Stimulated activated naive CD8-positive, alpha-beta T cell treated with anti-CD3 and anti-CD28 coated beads, Interleukin-15, Interleukin-2, amounts not matched to agents 100 ng/mL and 50 ng/mL, for 24 hours (primary cell): ENCODE data around the gene DYNLT3.

Experiments
- H3K27ac Mint-ChIP-seq: one replicate; pipeline ENCODE4 v1.8.0; 2021; ENCODE audit warnings: mild to moderate bottlenecking, mixed read lengths
- H3K27me3 Mint-ChIP-seq: one replicate; pipeline ENCODE4 v1.8.0; 2021; ENCODE audit warnings: mixed read lengths
- H3K36me3 Mint-ChIP-seq: one replicate; pipeline ENCODE4 v1.8.0; 2021; ENCODE audit warnings: low read depth, mixed read lengths
- H3K4me1 Mint-ChIP-seq: one replicate; pipeline ENCODE4 v1.8.0; 2021; ENCODE audit warnings: low read depth, mixed read lengths
- H3K4me3 Mint-ChIP-seq: one replicate; pipeline ENCODE4 v1.8.0; 2021; ENCODE audit warnings: mild to moderate bottlenecking, mixed read lengths
- H3K9me3 Mint-ChIP-seq: one replicate; pipeline ENCODE4 v1.8.0; 2021; ENCODE audit warnings: mixed read lengths

The DYNLT3 gene

GRCh38 chrX:37818031-37818430 is 29.3 kb downstream of the DYNLT3 start:
- H3K9me3 Mint-ChIP-seq: no peaks in the 10 kb centered on the region
- H3K36me3 Mint-ChIP-seq: no peaks in the 10 kb centered on the region
- no peak overlapping the region for H3K4me3 Mint-ChIP-seq
- peaks cover 20% of the 10 kb centered on the region for H3K4me1 Mint-ChIP-seq
- no peak overlapping the region for H3K27ac Mint-ChIP-seq
- no peaks in the 10 kb centered on the region for H3K27me3 Mint-ChIP-seq

GRCh38 chrX:37817579-37817978 is 29.8 kb downstream of the DYNLT3 start:
- Mint-ChIP-seq H3K36me3 (no peaks in the 10 kb centered on the region), H3K9me3 (no peaks in the 10 kb centered on the region), H3K4me1 (peaks cover 21% of the 10 kb centered on the region), H3K4me3 (no peak overlapping the region), H3K27ac (no peak overlapping the region), H3K27me3 (no peaks in the 10 kb centered on the region)

- H3K9me3 Mint-ChIP-seq: no peaks in the 10 kb centered on the region
- no peaks in the 10 kb centered on the region for H3K36me3 Mint-ChIP-seq
- H3K27ac Mint-ChIP-seq: no peak overlapping the region
- H3K4me1 Mint-ChIP-seq: peaks cover 23% of the 10 kb centered on the region
- no peak overlapping the region for H3K4me3 Mint-ChIP-seq
- H3K27me3 Mint-ChIP-seq: no peaks in the 10 kb centered on the region
These were observed 30.2 kb downstream of the DYNLT3 start for GRCh38 chrX:37817176-37817575.

GRCh38 chrX:37816766-37817165 is 30.6 kb downstream of the DYNLT3 start:
- no peaks in the 10 kb centered on the region for H3K36me3 Mint-ChIP-seq
- H3K27ac Mint-ChIP-seq: no peak overlapping the region
- H3K4me1 Mint-ChIP-seq: peaks cover 27% of the 10 kb centered on the region
- H3K27me3 Mint-ChIP-seq: no peaks in the 10 kb centered on the region
- no peaks in the 10 kb centered on the region for H3K9me3 Mint-ChIP-seq
- H3K4me3 Mint-ChIP-seq: no peak overlapping the region

- Mint-ChIP-seq H3K27ac (no peak overlapping the region), H3K9me3 (no peaks in the 10 kb centered on the region), H3K27me3 (no peaks in the 10 kb centered on the region), H3K4me1 (peaks cover 29% of the 10 kb centered on the region), H3K36me3 (no peaks in the 10 kb centered on the region), H3K4me3 (no peak overlapping the region)
These were observed 32.0 kb downstream of the DYNLT3 start for GRCh38 chrX:37815366-37815765.

GRCh38 chrX:37813570-37813969 is 33.8 kb downstream of the DYNLT3 start:
- no peaks in the 10 kb centered on the region for H3K36me3 Mint-ChIP-seq
- H3K4me1 Mint-ChIP-seq: peaks cover 29% of the 10 kb centered on the region
- no peaks in the 10 kb centered on the region for H3K27me3 Mint-ChIP-seq
- no peaks in the 10 kb centered on the region for H3K9me3 Mint-ChIP-seq
- no peak overlapping the region for H3K27ac Mint-ChIP-seq
- H3K4me3 Mint-ChIP-seq: no peak overlapping the region

GRCh38 chrX:37812110-37812509 is 35.3 kb downstream of the DYNLT3 start:
- Mint-ChIP-seq H3K4me3 (no peak overlapping the region), H3K27ac (peak overlapping the region; percentile 76), H3K27me3 (no peaks in the 10 kb centered on the region)

GRCh38 chrX:37809970-37810369 is 37.4 kb downstream of the DYNLT3 start:
- Mint-ChIP-seq H3K4me3 (no peak overlapping the region), H3K4me1 (peaks cover 27% of the 10 kb centered on the region), H3K27ac (no peak overlapping the region)

More at GRCh38 chrX:37812110-37812509, 35.3 kb downstream of the DYNLT3 start:
- Mint-ChIP-seq H3K9me3 (no peaks in the 10 kb centered on the region), H3K36me3 (no peaks in the 10 kb centered on the region), H3K4me1 (peaks cover 27% of the 10 kb centered on the region)

GRCh38 chrX:37803057-37803456 is 44.3 kb downstream of the DYNLT3 start:
- H3K4me3 Mint-ChIP-seq: no peak overlapping the region
- no peaks in the 10 kb centered on the region for H3K36me3 Mint-ChIP-seq
- H3K27me3 Mint-ChIP-seq: no peaks in the 10 kb centered on the region
- peaks cover 3% of the 10 kb centered on the region for H3K4me1 Mint-ChIP-seq
- H3K9me3 Mint-ChIP-seq: no peaks in the 10 kb centered on the region
- no peak overlapping the region for H3K27ac Mint-ChIP-seq

More at GRCh38 chrX:37809970-37810369, 37.4 kb downstream of the DYNLT3 start:
- no peaks in the 10 kb centered on the region for H3K36me3 Mint-ChIP-seq
- no peaks in the 10 kb centered on the region for H3K9me3 Mint-ChIP-seq
- H3K27me3 Mint-ChIP-seq: no peaks in the 10 kb centered on the region

GRCh38 chrX:37802028-37802427 is 45.3 kb downstream of the DYNLT3 start:
- Mint-ChIP-seq H3K4me1 (peaks cover 9% of the 10 kb centered on the region), H3K36me3 (no peaks in the 10 kb centered on the region), H3K27me3 (no peaks in the 10 kb centered on the region), H3K4me3 (no peak overlapping the region), H3K27ac (no peak overlapping the region), H3K9me3 (no peaks in the 10 kb centered on the region)

- no peak overlapping the region for H3K4me3 Mint-ChIP-seq
- no peaks in the 10 kb centered on the region for H3K9me3 Mint-ChIP-seq
- H3K27me3 Mint-ChIP-seq: no peaks in the 10 kb centered on the region
- H3K4me1 Mint-ChIP-seq: peaks cover 18% of the 10 kb centered on the region
- H3K36me3 Mint-ChIP-seq: no peaks in the 10 kb centered on the region
- H3K27ac Mint-ChIP-seq: no peak overlapping the region
These were observed 46.7 kb downstream of the DYNLT3 start for GRCh38 chrX:37800717-37801116.

GRCh38 chrX:37799936-37800335 is 47.4 kb downstream of the DYNLT3 start:
- Mint-ChIP-seq H3K4me3 (no peak overlapping the region), H3K9me3 (no peaks in the 10 kb centered on the region), H3K27me3 (no peaks in the 10 kb centered on the region), H3K4me1 (peaks cover 18% of the 10 kb centered on the region), H3K27ac (no peak overlapping the region), H3K36me3 (no peaks in the 10 kb centered on the region)

GRCh38 chrX:37796805-37797204 is 50.6 kb downstream of the DYNLT3 start:
- Mint-ChIP-seq H3K36me3 (no peaks in the 10 kb centered on the region), H3K4me1 (peaks cover 18% of the 10 kb centered on the region), H3K4me3 (no peak overlapping the region), H3K27me3 (no peaks in the 10 kb centered on the region), H3K9me3 (no peaks in the 10 kb centered on the region), H3K27ac (no peak overlapping the region)

GRCh38 chrX:37796310-37796709 is 51.1 kb downstream of the DYNLT3 start:
- H3K27me3 Mint-ChIP-seq: no peaks in the 10 kb centered on the region
- H3K36me3 Mint-ChIP-seq: no peaks in the 10 kb centered on the region
- H3K4me3 Mint-ChIP-seq: no peak overlapping the region
- no peaks in the 10 kb centered on the region for H3K9me3 Mint-ChIP-seq
- H3K4me1 Mint-ChIP-seq: peaks cover 18% of the 10 kb centered on the region
- H3K27ac Mint-ChIP-seq: no peak overlapping the region
